SK-N-SH treated with all-trans-retinoic acid at 6 μM for 48 hours (cell line): ENCODE measurements around the gene RBFOX1.

Experiments
- ATAC-seq: fragments of 200-7000 bp; cut with Tn5 transposase; 3 replicates; pipeline ENCODE4 v1.9.1; 2020; ENCODE audit warnings: mild to moderate bottlenecking, moderate library complexity
- ARNTL ChIP-seq: fragments of 450-650 bp; formaldehyde crosslinking; IDR thresholded peaks from 2 replicates; pipeline ENCODE4 v1.5.0; 2020; ENCODE audit warnings: low read depth, mild to moderate bottlenecking, moderate library complexity, borderline replicate concordance
- BACH2 ChIP-seq: fragments of 250-450 bp; sonication (Bioruptor Pico); IDR thresholded peaks from 2 replicates; pipeline ENCODE4 v1.9.0; 2021; ENCODE audit warnings: mild to moderate bottlenecking, borderline replicate concordance
- CSDC2 ChIP-seq: fragments of 250-450 bp; sonication (Bioruptor Pico); IDR thresholded peaks from 2 replicates; pipeline ENCODE4 v1.5.0; 2020; ENCODE audit warnings: mild to moderate bottlenecking, moderate library complexity
- ESRRG ChIP-seq: fragments of 250-450 bp; sonication (Bioruptor Pico); IDR thresholded peaks from 2 replicates; pipeline ENCODE4 v1.6.1; 2021; ENCODE audit warnings: mild to moderate bottlenecking
- GLIS3 ChIP-seq: fragments of 250-450 bp; sonication (Bioruptor Pico); IDR thresholded peaks from 2 replicates; pipeline ENCODE4 v1.5.0; 2020; ENCODE audit warnings: mild to moderate bottlenecking, moderate library complexity
- ISL1 ChIP-seq: fragments of 250-450 bp; sonication (Bioruptor Pico); IDR thresholded peaks from 2 replicates; pipeline ENCODE4 v2.1.2; 2022; ENCODE audit warnings: mild to moderate bottlenecking, moderate library complexity
- OSR1 ChIP-seq: fragments of 250-450 bp; sonication (Bioruptor Pico); IDR thresholded peaks from 2 replicates; pipeline ENCODE4 v1.8.0; 2022; ENCODE audit warnings: moderate library complexity, mild to moderate bottlenecking, inconsistent platforms
- PPARA ChIP-seq: fragments of 250-450 bp; sonication (Bioruptor Pico); IDR thresholded peaks from 2 replicates; pipeline ENCODE4 v1.5.0; 2020; ENCODE audit warnings: mild to moderate bottlenecking, borderline replicate concordance
- RARB ChIP-seq: fragments of 250-450 bp; sonication (Bioruptor Pico); IDR thresholded peaks from 2 replicates; pipeline ENCODE4 v1.8.0; 2021; ENCODE audit warnings: mild to moderate bottlenecking, moderate library complexity
- SNAI2 ChIP-seq: fragments of 250-450 bp; sonication (Bioruptor Pico); IDR thresholded peaks from 2 replicates; pipeline ENCODE4 v1.5.0; 2020; ENCODE audit warnings: mild to moderate bottlenecking, moderate library complexity
- TCF4 ChIP-seq: fragments of 250-450 bp; sonication (Bioruptor Pico); IDR thresholded peaks from 2 replicates; pipeline ENCODE4 v1.8.0; 2021; ENCODE audit warnings: mild to moderate bottlenecking, moderate library complexity, borderline replicate concordance
- TOX ChIP-seq: fragments of 250-450 bp; sonication (Bioruptor Pico); IDR thresholded peaks from 2 replicates; pipeline ENCODE4 v1.8.0; 2021; ENCODE audit warnings: mild to moderate bottlenecking, moderate library complexity, borderline replicate concordance
- ZC3H10 ChIP-seq: fragments of 250-450 bp; sonication (Bioruptor Pico); IDR thresholded peaks from 2 replicates; pipeline ENCODE4 v1.5.1; 2021; ENCODE audit warnings: mild to moderate bottlenecking, moderate library complexity
- ZFP3 ChIP-seq: fragments of 250-450 bp; sonication (Bioruptor Pico); IDR thresholded peaks from 2 replicates; pipeline ENCODE4 v1.5.0; 2020; ENCODE audit warnings: mild to moderate bottlenecking, moderate library complexity
- ZFP30 ChIP-seq: fragments of 450-650 bp; formaldehyde crosslinking; IDR thresholded peaks from 2 replicates; pipeline ENCODE4 v1.5.0; 2022; ENCODE audit warnings: mild to moderate bottlenecking, moderate library complexity
- ZNF70 ChIP-seq: fragments of 450-650 bp; formaldehyde crosslinking; IDR thresholded peaks from 2 replicates; pipeline ENCODE4 v1.5.0; 2020; ENCODE audit warnings: mild to moderate bottlenecking, moderate library complexity
- ZNF8 ChIP-seq: fragments of 450-650 bp; formaldehyde crosslinking; IDR thresholded peaks from 2 replicates; pipeline ENCODE4 v1.5.0; 2020; ENCODE audit warnings: mild to moderate bottlenecking, moderate library complexity
- TF ChIP-seq, protein P1 (sequence below): fragments of 250-450 bp; sonication (Bioruptor Pico); IDR thresholded peaks from 2 replicates; pipeline ENCODE4 v1.5.1; 2021; ENCODE audit warnings: mild to moderate bottlenecking, moderate library complexity
- TF ChIP-seq, protein P2 (sequence below): fragments of 250-450 bp; sonication (Bioruptor Pico); IDR thresholded peaks from 2 replicates; pipeline ENCODE4 v1.5.1; 2020; ENCODE audit warnings: low read depth, mild to moderate bottlenecking, moderate library complexity
- TF ChIP-seq, protein P3 (sequence below): fragments of 250-450 bp; sonication (Bioruptor Pico); IDR thresholded peaks from 2 replicates; pipeline ENCODE4 v1.8.0; 2021; ENCODE audit warnings: low read depth, mild to moderate bottlenecking, moderate library complexity, borderline replicate concordance
- TF ChIP-seq, protein P4 (sequence below): fragments of 250-450 bp; sonication (Bioruptor Pico); IDR thresholded peaks from 2 replicates; pipeline ENCODE4 v1.8.0; 2020; ENCODE audit warnings: mild to moderate bottlenecking, moderate library complexity, borderline replicate concordance

Gene RBFOX1

DNA sequence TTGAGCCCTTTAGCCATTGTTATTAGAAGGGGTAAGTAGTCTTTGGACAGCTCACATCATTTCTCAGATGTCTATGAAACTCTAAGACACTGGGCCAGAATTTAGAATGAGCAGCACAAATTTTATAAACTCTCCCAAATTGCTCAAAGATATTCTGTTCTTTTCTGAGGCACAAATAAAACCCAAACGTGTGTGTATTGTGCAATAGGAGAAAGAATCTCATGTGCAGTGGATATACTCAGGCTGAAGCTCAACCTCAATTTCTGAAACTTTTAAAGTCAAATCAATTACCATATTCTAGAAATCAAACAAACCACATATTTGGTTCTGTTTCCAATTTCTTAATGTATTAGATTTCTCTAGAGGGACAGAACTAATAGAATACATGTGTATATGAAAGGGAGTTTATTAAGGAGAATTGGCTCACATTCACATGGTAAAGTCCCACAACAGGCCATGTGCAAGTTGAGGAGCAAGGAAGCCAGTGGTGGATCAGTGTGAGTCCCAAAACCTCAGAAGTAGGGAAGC lies 403.6 kb downstream of the RBFOX1 start:
- ATAC-seq = no peak
- TF ChIP-seq ZNF70 = no peak
- TF ChIP-seq, protein P1, sequence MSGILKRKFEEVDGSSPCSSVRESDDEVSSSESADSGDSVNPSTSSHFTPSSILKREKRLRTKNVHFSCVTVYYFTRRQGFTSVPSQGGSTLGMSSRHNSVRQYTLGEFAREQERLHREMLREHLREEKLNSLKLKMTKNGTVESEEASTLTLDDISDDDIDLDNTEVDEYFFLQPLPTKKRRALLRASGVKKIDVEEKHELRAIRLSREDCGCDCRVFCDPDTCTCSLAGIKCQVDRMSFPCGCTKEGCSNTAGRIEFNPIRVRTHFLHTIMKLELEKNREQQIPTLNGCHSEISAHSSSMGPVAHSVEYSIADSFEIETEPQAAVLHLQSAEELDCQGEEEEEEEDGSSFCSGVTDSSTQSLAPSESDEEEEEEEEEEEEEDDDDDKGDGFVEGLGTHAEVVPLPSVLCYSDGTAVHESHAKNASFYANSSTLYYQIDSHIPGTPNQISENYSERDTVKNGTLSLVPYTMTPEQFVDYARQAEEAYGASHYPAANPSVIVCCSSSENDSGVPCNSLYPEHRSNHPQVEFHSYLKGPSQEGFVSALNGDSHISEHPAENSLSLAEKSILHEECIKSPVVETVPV (CRISPR knock-in tag) = no peak
- no peak for TF ChIP-seq OSR1 (CRISPR knock-in tag)
- no peak for TF ChIP-seq BACH2 (CRISPR knock-in tag)

DNA sequence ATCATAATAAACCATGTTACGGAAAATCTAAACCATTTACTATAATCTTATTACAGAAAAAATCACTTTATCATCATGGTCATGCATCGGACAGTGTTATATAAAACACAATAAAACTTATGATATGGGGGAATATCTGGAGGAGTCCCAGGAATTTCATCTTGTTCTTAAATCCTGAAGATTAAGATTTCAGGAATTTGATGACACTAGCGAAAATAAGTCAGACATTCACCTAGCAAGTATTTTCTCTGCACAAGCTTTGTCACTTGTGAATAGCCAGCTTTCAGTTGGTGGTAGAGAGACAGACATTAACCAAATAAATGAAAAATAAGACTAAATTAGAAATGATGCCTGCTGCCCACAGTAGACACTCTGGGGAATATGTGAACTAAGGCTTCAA lies 410.0 kb downstream of the RBFOX1 start:
- TF ChIP-seq ESRRG (no peak), ISL1 (CRISPR knock-in tag) (no peak), TOX (CRISPR knock-in tag) (no peak), PPARA (no peak), OSR1 (CRISPR knock-in tag) (no peak), CSDC2 (no peak), GLIS3 (no peak)
- TF ChIP-seq, protein P2, sequence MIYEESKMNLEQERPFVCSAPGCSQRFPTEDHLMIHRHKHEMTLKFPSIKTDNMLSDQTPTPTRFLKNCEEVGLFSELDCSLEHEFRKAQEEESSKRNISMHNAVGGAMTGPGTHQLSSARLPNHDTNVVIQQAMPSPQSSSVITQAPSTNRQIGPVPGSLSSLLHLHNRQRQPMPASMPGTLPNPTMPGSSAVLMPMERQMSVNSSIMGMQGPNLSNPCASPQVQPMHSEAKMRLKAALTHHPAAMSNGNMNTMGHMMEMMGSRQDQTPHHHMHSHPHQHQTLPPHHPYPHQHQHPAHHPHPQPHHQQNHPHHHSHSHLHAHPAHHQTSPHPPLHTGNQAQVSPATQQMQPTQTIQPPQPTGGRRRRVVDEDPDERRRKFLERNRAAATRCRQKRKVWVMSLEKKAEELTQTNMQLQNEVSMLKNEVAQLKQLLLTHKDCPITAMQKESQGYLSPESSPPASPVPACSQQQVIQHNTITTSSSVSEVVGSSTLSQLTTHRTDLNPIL (CRISPR knock-in tag) = no peak
- TF ChIP-seq, protein P3, sequence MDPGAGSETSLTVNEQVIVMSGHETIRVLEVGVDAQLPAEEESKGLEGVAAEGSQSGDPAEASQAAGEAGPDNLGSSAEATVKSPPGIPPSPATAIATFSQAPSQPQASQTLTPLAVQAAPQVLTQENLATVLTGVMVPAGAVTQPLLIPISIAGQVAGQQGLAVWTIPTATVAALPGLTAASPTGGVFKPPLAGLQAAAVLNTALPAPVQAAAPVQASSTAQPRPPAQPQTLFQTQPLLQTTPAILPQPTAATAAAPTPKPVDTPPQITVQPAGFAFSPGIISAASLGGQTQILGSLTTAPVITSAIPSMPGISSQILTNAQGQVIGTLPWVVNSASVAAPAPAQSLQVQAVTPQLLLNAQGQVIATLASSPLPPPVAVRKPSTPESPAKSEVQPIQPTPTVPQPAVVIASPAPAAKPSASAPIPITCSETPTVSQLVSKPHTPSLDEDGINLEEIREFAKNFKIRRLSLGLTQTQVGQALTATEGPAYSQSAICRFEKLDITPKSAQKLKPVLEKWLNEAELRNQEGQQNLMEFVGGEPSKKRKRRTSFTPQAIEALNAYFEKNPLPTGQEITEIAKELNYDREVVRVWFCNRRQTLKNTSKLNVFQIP (CRISPR knock-in tag) = no peak
- TF ChIP-seq, all 23 proteins: peak for 0
- no peak for ATAC-seq

DNA sequence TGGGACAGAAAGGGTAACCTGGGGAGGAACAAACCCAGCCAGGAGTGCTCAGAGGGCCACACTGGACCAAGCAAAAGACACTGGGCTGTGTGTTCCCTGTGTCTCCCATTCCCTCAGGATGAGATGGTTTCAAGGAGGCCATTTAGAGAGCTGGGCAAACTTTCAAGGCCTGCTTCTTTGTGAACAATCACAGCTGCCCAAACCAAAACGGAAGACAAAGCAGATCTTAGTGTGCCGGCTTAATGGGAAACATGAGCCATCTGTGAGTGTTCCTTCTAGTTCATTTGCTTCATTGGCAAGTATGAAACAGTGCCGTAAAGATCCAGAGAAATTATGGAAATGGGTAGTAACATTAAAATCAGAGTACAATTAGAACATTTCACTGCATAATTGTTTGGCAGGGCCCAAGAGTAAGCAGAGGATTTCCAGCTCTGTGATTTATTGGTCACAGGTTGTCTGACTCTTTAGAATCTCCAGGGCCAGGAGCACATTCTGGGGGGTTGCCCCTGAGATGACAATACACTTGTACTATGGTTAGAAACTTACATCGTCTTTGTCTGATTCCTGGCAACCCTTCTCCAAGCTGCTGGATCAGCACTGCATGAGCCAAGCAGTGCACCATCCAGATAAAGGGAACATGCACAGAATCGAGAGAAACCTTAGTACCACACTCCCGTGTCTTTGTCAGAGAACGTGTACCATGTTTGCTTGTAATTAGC lies 412.1 kb downstream of the RBFOX1 start:
- ATAC-seq = no peak
- TF ChIP-seq ZNF8 (no peak), OSR1 (CRISPR knock-in tag) (no peak)
- TF ChIP-seq, protein P4, sequence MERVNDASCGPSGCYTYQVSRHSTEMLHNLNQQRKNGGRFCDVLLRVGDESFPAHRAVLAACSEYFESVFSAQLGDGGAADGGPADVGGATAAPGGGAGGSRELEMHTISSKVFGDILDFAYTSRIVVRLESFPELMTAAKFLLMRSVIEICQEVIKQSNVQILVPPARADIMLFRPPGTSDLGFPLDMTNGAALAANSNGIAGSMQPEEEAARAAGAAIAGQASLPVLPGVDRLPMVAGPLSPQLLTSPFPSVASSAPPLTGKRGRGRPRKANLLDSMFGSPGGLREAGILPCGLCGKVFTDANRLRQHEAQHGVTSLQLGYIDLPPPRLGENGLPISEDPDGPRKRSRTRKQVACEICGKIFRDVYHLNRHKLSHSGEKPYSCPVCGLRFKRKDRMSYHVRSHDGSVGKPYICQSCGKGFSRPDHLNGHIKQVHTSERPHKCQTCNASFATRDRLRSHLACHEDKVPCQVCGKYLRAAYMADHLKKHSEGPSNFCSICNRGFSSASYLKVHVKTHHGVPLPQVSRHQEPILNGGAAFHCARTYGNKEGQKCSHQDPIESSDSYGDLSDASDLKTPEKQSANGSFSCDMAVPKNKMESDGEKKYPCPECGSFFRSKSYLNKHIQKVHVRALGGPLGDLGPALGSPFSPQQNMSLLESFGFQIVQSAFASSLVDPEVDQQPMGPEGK = no peak
- TF ChIP-seq, protein P1 (CRISPR knock-in tag) = no peak

DNA sequence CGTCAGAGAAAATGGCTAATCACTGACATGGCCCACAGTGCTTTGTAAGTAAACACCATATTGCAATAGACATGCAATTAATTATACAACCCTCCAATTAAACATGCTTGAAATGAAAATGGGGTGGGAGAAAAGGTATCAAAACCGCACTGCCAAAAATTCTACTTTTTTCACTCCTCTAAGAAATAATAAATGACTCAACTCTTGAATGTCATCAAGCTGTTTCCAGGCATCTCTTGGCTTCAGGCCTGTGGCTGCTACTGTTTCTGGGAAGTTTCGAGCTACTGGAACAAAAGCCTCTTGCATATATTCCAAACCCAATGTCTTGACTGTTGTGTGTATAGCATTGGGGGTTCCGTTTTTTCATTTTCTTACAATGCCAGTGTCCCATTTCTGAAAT lies 412.6 kb downstream of the RBFOX1 start:
- no peak for ATAC-seq
- TF ChIP-seq ZNF70 (no peak), OSR1 (CRISPR knock-in tag) (no peak)

DNA sequence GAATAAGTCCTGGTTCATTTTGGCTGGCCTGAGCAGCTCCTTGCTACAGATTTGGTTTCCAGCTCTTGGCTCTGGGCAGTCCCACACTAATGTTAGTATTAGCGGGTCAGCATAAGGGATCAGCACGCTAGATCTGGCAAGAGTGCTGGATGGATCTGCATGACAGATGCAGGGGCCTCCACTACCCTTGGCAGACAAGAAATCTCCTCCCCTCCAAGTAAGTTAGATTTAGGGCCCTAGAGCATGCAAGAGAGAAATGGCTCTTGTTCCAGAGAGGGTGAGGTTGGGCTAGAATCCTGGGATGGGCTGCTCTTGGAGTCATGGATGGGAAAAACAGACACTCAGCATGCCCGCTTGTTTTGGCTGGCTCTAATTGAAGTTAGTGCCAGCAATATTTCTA lies 414.3 kb downstream of the RBFOX1 start:
- no peak for ATAC-seq
- TF ChIP-seq, protein P4 = no peak
- TF ChIP-seq ZNF70 (no peak), ZNF8 (no peak), TCF4 (CRISPR knock-in tag) (no peak), BACH2 (CRISPR knock-in tag) (no peak), ZFP30 (CRISPR knock-in tag) (no peak), RARB (CRISPR knock-in tag) (no peak), ZC3H10 (CRISPR knock-in tag) (no peak), ARNTL (CRISPR knock-in tag) (no peak), SNAI2 (CRISPR knock-in tag) (no peak), ISL1 (CRISPR knock-in tag) (no peak), ZFP3 (CRISPR knock-in tag) (no peak)
- TF ChIP-seq, protein P1 (CRISPR knock-in tag) = no peak
- TF ChIP-seq, protein P3 (CRISPR knock-in tag) = no peak
